CD4-positive, alpha-beta T cell treated with Interleukin-10 for 1 hour (primary cell): ENCODE results near the gene TDRD7.

Source experiments
- DNase-seq: peaks from one replicate; pipeline ENCODE4 v3.0.0-alpha.2; 2020

The TDRD7 gene

DNA sequence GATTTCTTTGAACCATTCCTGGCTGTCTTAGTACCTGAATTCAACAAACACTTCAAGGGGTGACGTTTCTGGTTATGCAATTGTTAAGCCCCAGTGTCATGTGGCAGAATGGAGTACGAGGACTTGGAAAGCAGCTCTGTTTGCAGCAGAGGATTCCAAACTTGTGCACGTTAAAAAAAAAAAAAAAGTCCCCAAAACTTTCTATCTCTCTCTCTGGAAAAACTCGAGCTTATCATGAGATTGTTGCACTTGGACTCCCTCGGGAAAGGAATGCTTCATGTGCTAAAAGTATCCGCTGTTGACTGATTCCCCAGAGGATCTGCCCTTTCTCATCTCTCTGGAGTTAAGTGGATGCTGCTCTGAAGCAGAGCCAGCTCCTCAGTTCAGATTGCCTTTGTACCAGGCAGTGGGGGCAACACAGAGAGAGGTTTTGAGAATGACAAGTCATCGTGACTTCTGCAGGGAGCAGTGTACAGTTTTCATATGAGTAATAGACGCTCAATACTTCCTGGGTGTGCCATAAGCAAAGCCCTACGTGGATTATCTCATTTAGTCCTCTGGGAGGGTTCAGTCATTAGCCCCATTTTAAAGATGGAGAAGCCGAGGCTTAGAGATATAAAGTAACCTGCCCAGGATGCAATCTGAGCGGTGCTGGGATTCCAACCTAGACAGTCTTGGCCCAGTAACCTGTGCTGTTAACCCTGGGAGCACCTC lies 117.6 kb downstream of the TDRD7 start:
- no peak for DNase-seq

- DNase-seq = no peak
These were observed 120.0 kb downstream of the TDRD7 start for GRCh38 chr9:97531888-97532376.

GRCh38 chr9:97534185-97534584 lies 122.3 kb downstream of the TDRD7 start:
- no peak for DNase-seq

- no peak for DNase-seq
These were observed 123.2 kb downstream of the TDRD7 start for GRCh38 chr9:97534961-97535594.

- no peak for DNase-seq
These were observed 123.9 kb downstream of the TDRD7 start for GRCh38 chr9:97535771-97536170.

DNA sequence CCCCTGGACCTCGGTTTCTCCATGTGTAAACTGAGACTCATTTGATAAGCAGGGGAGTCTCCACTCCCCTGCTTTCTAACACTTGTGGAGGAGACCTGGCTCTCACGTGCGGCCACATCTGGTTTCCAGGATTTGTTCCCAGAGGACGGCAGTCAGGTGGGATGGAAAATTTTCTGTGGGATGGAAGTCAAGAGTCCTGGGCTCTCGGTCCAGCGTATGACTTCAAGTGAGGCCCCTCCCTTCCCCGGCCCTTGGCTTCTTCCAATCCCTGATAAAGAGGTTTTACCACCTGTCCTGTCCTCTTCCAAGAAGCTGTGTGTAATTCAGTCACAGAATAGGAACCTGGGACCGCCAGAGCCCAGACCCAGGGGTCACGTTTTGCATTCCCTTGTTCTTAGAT lies 124.6 kb downstream of the TDRD7 start:
- no peak for DNase-seq

GRCh38 chr9:97543561-97543960 lies 131.7 kb downstream of the TDRD7 start:
- DNase-seq = no peak

DNA sequence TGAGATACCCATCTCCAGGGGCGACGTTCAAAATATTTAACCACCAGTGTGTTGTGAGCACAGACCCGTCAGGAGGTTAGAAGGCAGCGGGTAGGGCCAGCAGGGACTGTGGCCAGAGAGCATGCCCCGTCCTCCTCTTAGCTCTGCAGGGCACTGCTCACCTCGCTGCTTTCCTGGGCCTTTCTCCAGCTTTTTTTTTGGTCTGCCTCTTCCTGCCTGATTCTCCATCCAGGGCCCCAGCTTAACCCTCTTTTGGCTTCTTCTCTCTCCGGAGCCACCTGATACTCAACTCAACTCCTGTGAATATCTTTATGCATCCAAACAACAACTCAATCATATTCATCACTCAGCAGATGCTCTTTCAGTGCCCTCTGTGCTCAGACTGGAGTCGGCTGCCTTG lies 133.6 kb downstream of the TDRD7 start:
- no peak for DNase-seq
